ENCODE data around the gene KRTAP5-3. TPM values are rescaled to one million over a fixed set of nuclear protein-coding genes. Genes with fewer than 3 reads are reported as not detected.

Gene KRTAP5-3
- total RNA-seq, 1 experiment from 2014 or later, result not detected

- no peak overlapping the region for H2BK12ac ChIP-seq (ENCODE audit: insufficient read length, low read depth, low read length)
- Mint-ChIP-seq H3K36me3 (ENCODE audit: insufficient read depth in 1 of 3, low read depth in 3 of 3) (no peaks in the 10 kb centered on the region), H3K9me3 (peaks cover 0 to 4% of the 10 kb centered on the region in 2 experiments; a peak in 1 of 5 replicates), H3K4me3 (no peak overlapping the region), H3K4me1 (no peaks in the 10 kb centered on the region), H3K27ac (no peak overlapping the region), H3K27me3 (ENCODE audit: low read depth) (peaks cover 32% of the 10 kb centered on the region)
- no peak overlapping the region for H4K8ac ChIP-seq (replicated peaks; ENCODE audit: insufficient read length, low read depth, low read length)
- no peaks in the 10 kb centered on the region for H4K20me1 ChIP-seq (ENCODE audit: control insufficient read depth, insufficient read depth, insufficient read length)
- no peaks in the 10 kb centered on the region for H3K4me1 ChIP-seq (ENCODE audit: insufficient read depth, low read length)
- H2AFZ ChIP-seq (ENCODE audit: low read length), result no peak overlapping the region
- no peak for TF ChIP-seq CTCF (conservative IDR thresholded peaks at IDR 0.05)
- WGBS (ENCODE audit: extremely low coverage, insufficient read length, low lambda C conversion rate), result no CpG with 5 or more reads among the region's 12 CpGs
- no peaks in the 10 kb centered on the region for H3K27me3 ChIP-seq (ENCODE audit: insufficient read depth, low read length)
- no peak overlapping the region for H3K27ac ChIP-seq (ENCODE audit: insufficient read length, low read depth, low read length)
- H2BK20ac ChIP-seq (ENCODE audit: low read depth, low read length, poor library complexity, severe bottlenecking), result no peak overlapping the region
- H3T11ph ChIP-seq (ENCODE audit: low read length), result no peak overlapping the region
- no peak overlapping the region for H2BK120ac ChIP-seq (ENCODE audit: low read depth, low read length, poor library complexity, severe bottlenecking)
- no peak overlapping the region for H3K56ac ChIP-seq (ENCODE audit: insufficient read length, low read depth, low read length)
- H3K23ac ChIP-seq (ENCODE audit: insufficient read length, low read depth, low read length), result no peak overlapping the region
- H3K4ac ChIP-seq (ENCODE audit: low read depth, low read length), result no peak overlapping the region
- H3K14ac ChIP-seq (ENCODE audit: insufficient read depth, low read length), result no peak overlapping the region; the same call in 1 of the 2 replicates
- no peak overlapping the region for H3K4me2 ChIP-seq (ENCODE audit: insufficient read depth, insufficient read length, low read length)
- DNase-seq, result no peak
- no peak overlapping the region for H4K91ac ChIP-seq (ENCODE audit: insufficient read length, low read depth, low read length)
- no peak overlapping the region for H4K5ac ChIP-seq (ENCODE audit: insufficient read length, low read depth, low read length)
- H2BK5ac ChIP-seq (ENCODE audit: insufficient read length, low read length), result no peak overlapping the region
- no peak overlapping the region for H2BK15ac ChIP-seq (ENCODE audit: low read depth, low read length)
- no peak overlapping the region for H2AK5ac ChIP-seq (ENCODE audit: insufficient read length, low read length)
- H3K23me2 ChIP-seq (ENCODE audit: insufficient read length, low read depth, low read length, poor library complexity, severe bottlenecking), result no peaks in the 10 kb centered on the region
- no peaks in the 10 kb centered on the region for H3K79me2 ChIP-seq (ENCODE audit: insufficient read depth, low read length)
- no peaks in the 10 kb centered on the region for H3K9me3 ChIP-seq (ENCODE audit: control insufficient read depth, low read depth, low read length)
- H3K18ac ChIP-seq (ENCODE audit: insufficient read length, low read depth, low read length), result no peak overlapping the region
- no peak overlapping the region for H3K9ac ChIP-seq (ENCODE audit: extremely low read depth, insufficient read length, low read length)
- H3K79me1 ChIP-seq (ENCODE audit: insufficient read depth, low read depth, low read length, poor library complexity, severe bottlenecking), result no peaks in the 10 kb centered on the region
Observed at GRCh38 chr11:1645357-1645821, 37.1 kb upstream of the KRTAP5-3 start.
